COLO668 (cell line): ENCODE data around the gene ZBTB9.
A peak's percentile ranks its signal among the peaks of the same experiment; 100 is the strongest.
"Not testable (repeated sequence)": the region's sequence is repeated elsewhere in the genome, so short reads cannot be mapped to it uniquely, and the experiment has no call there.

Experiments
- DNase-seq: peaks from one replicate; lab custom pipeline; 2025; ENCODE audit not compliant: unreplicated experiment; lab: John Stamatoyannopoulos, UW

Gene ZBTB9

DNA sequence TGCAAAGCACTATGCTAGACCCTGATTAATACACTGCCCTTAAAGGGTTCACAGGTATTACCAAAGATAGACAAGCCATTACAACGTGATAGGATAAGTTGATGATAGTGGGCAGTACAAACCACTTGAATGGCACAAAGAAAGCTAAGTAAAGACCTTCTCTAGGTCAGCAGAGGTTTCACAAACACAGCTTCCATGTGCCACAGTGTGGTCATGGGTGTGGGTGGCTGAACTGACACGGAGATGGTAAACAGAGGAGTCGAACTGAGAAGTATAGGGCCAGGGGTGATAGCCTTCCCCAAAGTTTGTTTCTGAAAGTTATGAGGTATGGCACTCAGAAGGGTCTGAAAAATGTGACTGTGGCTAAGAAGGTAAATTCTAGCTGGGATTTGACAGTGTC lies 4.3 kb downstream of the ZBTB9 start:
- no peak for DNase-seq

DNA sequence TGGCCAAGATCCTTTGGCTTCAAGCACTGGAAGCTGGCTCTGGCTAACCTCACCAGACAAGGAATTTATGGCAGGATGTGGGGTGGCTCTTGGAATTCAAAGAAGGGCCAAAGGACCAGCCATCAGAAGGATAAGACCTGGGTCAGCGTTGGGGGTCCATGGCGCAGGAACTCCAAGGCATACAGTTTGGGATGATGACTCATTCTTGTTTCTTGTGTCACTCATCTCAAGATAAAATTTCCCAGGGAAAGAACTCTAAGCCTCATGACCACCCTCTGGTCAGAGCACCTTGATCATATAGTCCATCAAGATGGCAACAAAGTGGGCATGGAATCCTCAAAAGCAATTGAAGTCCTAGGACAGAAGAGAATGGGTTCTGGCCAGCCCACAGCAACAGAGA lies 4.8 kb downstream of the ZBTB9 start:
- no peak for DNase-seq

DNA sequence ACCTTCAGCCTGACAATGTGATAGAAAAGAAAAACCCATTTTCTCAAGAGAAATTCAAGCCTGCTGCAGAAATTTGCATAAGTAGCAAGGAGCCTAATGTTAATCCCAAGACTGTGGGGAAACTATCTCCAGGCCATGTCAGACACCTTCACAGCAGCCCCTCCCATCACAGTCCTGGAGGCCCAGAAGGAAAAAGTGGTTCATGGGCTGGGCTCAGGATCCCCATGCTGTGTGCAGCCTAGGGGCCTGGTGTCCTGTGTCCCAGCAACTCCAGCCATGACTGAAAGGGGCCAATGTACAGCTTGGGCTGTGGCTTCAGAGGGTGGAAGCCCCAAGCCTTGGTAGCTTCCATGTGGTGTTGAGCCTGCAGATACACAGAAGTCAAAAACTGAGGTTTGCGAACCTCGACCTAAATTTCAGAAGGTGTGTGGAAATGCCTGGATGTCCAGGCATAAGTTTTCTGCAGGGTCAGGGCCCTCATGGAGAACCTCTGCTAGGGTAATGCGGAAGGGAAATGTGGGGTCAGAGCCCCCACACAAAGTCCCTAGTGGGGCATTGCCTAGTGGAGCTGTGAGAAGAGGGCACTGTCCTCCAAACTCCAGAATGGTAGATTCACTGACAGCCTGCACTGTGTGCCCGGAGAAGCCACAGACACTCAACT lies 11.8 kb downstream of the ZBTB9 start:
- DNase-seq = no peak

DNA sequence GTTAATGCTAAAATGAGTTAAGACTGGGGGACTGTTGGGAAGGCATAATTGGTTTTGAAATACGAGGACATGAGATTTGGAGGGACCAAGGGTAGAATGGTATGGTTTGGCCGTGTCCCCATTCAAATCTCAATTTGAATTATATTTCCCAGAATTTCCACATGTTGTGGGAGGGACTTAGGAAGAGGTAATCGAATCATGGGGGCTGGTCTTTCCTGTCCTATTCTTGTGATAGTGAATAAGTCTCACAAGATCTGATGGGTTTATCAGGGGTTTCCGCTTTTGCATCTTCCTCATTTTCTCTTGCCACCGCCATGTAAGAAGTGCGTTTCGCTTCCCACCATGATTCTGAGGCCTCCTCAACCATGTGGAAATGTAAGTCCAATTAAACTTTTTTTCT lies 12.7 kb downstream of the ZBTB9 start:
- DNase-seq = no peak

DNA sequence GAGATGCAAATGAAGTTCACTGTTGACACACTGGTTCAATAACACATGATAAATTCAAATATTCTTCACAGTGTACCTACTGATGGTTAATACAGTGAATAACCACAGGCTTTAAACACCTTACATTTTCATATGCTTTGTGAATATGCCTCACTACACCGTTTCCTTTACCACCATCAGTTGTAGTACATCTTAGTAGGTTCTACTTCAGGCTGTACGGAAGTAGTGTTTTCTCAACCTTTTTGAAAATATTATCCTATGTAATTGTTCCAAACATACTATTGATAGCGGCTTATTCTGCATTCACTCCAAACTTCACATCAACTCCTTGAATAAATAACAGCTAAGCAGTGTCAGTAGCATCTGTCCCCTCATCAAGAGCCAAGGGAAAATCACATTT lies 15.3 kb downstream of the ZBTB9 start:
- DNase-seq = no peak

DNA sequence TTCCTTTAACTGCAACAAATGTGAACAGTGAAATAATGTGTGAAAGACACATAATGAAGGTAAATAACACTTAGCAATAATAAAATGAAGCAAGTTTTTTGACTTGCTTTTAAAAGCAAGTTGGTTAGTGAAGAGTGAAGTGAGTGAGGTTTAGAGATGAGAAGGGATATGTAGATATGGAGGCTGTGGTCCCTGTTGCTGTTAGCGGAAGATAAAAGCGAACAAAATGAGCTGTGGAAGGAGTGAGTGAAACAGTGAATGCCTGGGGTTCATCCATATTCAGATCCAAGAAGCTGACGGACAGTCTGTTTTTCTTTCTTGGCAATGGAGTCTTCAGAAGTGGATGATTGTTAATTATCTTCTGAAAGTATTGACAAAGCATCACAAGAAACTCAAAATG lies 23.5 kb downstream of the ZBTB9 start:
- DNase-seq = no peak

DNA sequence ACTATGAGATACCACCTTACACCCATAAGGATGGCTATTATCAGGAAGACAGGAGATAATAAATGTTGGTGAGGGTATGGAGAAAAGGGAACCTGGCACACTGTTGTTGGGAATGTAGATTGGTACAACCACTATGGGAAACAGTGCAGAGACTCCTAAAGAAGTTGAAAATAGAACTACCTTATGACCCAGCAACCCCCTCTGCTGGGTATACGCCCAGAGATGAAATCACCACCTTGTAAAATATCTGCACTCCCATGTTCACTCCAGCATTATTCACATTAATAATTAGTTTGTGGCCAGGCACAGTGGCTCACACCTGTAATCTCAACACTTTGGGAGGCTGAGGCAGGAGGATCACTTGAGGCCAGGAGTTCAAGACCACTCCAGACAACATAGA lies 26.8 kb downstream of the ZBTB9 start:
- DNase-seq = no peak

DNA sequence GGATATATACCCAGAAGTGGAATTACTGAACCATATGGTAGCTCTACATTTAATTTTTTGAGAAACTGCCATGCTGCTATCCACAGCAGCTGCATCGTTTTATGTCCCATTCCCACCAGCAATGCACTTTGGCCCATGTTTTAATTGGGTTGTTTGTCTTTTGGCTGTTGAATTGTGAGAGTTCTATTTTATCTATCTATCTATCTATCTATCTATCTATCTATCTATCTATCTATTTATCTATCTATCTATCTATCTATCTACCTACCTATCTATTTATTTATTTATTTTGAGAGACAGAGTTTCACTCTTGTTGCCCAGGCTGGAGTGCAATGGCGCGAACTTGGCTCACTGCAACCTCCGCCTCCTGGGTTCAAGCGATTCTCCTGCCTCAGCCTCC lies 28.2 kb downstream of the ZBTB9 start:
- DNase-seq = not testable (repeated sequence)

DNA sequence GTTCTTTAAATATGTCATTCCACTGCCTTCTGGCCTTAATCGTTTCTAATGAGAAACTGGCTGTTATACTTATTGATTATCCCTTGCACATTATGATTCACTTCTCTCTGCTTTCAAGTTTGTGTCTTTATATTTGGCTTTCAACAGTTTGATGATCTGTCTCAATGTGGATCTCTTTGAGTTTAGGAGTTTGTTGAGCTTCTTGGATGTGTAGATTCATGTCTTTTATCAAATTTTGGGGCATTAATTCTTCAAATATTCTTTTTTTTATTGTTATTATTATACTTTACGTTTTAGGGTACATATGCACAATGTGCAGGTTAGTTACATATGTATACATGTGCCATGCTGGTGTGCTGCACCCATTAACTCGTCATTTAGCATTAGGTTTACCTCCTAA lies 29.3 kb downstream of the ZBTB9 start:
- no peak for DNase-seq

DNA sequence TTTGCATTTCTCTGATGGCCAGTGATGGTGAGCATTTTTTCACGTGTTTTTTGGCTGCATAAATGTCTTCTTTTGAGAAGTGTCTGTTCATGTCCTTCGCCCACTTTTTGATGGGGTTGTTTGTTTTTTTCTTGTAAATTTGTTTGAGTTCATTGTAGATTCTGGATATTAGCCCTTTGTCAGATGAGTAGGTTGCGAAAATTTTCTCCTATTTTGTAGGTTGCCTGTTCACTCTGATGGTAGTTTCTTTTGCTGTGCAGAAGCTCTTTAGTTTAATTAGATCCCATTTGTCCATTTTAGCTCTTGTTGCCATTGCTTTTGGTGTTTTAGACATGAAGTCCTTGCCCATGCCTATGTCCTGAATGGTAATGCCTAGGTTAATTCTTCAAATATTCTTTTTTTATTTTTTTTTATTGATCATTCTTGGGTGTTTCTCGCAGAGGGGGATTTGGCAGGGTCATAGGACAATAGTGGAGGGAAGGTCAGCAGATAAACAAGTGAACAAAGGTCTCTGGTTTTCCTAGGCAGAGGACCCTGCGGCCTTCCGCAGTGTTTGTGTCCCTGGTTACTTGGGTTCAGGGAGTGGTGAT lies 30.4 kb downstream of the ZBTB9 start:
- DNase-seq = not testable (repeated sequence)

DNA sequence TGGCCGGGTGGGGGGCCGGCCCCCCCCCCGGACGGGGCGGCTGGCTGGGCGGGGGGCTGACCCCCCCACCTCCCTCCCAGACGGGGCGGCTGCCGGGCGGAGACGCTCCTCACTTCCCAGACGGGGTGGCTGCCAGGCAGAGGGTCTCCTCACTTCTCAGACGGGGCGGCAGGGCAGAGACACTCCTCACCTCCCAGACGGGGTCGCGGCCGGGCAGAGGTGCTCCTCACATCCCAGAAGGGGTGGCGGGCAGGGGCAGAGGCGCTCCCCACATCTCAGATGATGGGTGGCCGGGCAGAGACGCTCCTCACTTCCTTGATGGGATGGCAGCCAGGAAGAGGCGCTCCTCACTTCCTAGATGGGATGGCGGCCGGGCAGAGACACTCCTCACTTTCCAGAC lies 31.3 kb downstream of the ZBTB9 start:
- DNase-seq = not testable (repeated sequence)

DNA sequence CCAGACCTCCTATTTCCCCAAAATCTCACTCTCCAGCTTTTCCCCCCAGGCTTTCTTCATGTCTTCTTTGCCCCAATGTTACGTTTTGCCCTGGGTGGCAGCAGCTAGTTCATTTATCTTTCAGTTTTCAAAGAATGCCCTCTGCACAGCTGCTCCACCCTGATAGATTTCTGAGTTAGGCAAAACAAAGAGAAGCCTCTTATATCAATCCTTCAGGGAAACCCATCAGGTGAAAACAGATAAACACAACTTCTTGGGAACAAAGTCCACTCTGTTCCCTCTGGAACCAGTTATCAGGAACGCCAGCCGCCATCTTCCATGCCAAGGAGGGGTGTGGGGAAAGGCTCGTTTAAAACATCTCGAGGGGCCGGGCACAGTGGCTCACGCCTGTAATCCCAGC lies 34.0 kb downstream of the ZBTB9 start:
- no peak for DNase-seq

DNA sequence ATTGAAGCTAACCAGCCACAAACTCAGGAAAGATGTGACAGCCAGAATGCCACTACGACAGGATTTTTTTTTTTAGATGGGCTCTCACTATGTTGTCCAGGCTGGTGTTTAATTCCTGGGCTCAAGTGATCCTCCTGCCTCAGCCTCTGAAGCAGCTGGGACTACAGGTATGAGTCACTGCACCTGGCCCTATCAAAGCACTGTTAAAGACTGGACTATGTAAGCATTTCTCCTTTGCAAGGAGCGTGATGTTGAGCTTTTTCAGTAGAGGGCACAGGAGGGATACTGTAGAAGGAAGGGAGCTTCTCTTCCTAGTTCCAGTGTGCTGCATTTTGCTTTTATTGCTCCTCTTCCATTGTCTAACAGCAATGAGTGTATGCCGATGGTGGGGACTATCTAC lies 35.8 kb downstream of the ZBTB9 start:
- peak; percentile 2 for DNase-seq

DNA sequence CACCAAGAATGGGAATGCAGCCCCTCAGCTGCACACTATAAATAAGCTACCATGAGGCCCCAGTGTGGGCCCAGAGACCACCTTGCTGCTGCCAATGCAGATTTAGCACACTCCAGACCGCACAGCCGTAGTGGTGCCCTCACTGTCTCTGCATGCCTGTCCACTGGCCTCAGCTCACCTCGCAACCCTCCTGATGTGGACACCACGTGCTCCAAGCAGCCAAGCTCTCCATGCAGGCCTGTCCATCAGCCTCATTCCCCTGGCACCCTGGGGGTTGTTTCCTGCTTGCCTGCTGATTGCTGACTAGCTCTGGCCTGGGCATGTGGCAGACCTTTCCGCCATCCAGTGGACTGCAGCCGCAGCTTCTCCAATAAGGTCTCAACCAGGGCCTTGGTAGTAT lies 36.2 kb downstream of the ZBTB9 start:
- no peak for DNase-seq

DNA sequence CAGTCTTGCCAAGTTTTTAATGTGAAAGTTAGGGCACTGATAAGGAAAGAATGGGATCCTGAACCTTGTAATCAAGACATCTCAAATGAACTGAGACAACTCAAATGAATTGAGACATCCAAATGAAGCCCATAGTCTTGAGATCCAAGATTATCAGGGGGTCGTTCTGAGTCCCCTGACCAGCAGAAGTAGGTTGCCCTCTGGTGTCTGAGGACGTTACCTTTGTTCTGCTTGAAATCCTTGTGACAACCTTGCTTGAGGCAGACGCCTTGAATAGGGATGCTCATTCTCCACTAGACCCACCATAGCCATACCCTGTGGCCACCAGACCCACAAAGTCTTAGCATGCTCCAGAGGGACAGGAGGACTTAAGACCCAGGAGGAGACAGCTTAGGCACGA lies 37.7 kb downstream of the ZBTB9 start:
- DNase-seq = no peak

DNA sequence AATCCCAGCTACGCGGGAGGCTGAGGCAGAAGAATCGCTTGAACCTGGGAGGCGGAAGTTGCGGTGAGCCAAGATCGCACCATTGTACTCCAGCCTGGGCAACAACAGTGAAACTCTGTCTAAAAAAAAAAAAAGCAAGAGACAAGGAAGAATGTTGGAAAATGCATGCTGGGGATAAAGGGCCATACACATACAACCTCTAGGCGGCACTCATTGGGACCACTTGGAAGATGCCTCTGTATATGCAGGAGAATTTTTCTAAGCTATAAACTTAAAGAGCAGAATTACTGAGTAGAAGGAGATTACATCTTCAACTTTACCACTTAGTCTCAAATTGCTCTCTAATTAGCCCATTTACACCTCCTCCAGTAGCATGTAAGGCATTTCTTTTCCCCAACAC lies 42.8 kb downstream of the ZBTB9 start:
- no peak for DNase-seq

DNA sequence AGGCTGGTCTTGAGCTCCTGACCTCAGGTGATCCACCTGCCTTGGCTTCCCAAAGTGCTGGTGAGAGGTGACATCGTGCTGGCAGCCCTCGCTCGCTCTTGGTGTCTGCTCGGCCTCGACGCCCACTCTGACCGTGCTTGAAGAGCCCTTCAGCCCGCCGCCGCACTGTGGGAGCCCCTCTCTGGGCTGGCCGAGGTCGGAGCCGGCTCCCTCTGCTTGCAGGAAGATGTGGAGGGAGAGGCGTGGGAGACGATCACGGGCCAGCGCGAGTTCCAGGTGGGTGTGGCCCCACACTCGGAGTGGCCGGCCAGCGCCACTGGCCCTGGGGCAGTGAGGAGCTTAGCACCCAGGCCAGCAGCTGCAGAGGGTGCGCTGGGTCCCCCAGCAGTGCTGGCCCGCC lies 48.1 kb downstream of the ZBTB9 start:
- DNase-seq = no peak

DNA sequence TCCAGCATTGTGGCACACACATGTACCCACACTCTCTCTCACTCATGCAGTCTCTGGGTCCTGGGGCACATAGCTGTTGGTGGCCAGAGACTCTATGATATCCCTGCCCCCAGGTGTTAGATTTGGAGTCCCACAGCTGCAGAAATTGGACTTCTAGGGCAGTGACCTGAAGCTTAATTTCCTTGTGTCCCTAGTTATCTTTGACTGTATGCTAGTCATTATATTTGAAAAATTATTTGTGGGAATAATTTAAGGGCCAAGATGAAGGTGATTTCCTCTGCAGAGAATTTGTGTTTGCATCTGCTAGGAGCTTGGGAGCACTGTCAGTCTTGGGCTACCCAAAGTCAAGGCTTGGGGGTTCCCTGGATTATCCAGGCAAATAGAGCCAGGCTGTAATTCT lies 50.1 kb downstream of the ZBTB9 start:
- DNase-seq = no peak

DNA sequence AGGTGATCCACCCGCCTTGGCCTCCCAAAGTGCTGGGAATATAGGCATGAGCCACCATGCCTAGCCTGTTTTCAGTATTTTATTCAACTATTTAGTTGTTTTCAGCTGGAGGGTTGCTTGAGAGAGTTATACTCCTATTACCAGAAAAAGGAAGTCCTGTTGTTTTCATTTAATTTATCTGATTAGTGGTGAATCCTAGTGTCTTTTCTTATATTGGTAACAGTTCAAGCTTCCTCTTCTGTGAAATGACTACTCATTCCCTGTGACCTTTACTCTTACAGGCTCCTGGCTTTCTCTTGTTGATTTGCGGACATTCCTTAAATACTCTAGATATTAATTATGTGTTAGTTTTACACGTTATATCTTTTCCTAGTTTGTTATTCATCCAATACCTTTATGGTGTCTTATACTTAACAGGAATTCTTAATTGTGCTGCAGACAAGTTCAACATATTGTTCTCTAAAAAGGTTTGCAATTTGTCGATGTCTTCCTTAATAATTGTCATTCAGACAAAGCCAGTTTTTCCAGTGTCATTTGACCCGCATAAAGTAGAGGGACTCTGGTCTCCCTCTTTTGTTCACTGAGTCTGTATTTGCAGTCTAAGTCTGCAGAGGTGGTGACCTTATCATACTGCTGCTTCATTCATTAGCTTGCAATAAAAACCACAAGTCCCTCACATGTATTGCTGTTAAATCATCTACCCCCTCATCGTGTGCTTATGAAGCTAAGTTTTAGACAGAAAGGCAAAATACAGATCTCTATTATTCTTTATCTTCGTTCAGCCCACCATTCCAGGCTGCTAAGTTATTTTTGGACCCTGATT lies 51.4 kb downstream of the ZBTB9 start:
- no peak for DNase-seq
